Thyroid gland (tissue), 4 donors: ENCODE data around the gene PCDHGA1. TPM values are rescaled to one million over a fixed set of nuclear protein-coding genes. Genes with fewer than 3 reads are reported as not detected.

Source experiments
- DNase-seq, 2 donors: peaks; one replicate each; pipeline ENCODE4 v3.0.0-alpha.2; 2019
- H3K27ac ChIP-seq, 3 donors: fragments of 200-600 bp; sonication (generic); 1 replicate in 2 of 3; 2 replicates in 1 of 3; pipeline ENCODE4 v1.5.1; 2016 to 2019; ENCODE audit warnings: mild to moderate bottlenecking in 1 of 3, moderate library complexity in 1 of 3
- H3K27me3 ChIP-seq: fragments of 200-600 bp; sonication (generic); one replicate; pipeline ENCODE4 v1.5.1; 2019
- H3K36me3 ChIP-seq, 2 donors: fragments of 200-600 bp; sonication (generic); one replicate each; pipeline ENCODE4 v1.5.1; 2016 to 2019
- H3K4me1 ChIP-seq, 2 donors: fragments of 200-600 bp; sonication (generic); one replicate each; pipeline ENCODE4 v1.5.1; 2017 to 2019
- H3K4me3 ChIP-seq, 3 donors: fragments of 200-600 bp; sonication (generic); replicated peaks in 1 of 3; 1 replicate in 2 of 3; 2 replicates in 1 of 3; pipeline ENCODE4 v1.5.1; 2016; ENCODE audit warnings: mild to moderate bottlenecking in 1 of 3
- H3K9me3 ChIP-seq: fragments of 200-600 bp; sonication (generic); one replicate; pipeline ENCODE4 v1.5.1; 2017
- POLR2A ChIP-seq, 2 donors: fragments of 450-650 bp; IDR thresholded peaks; one replicate each; pipeline ENCODE4 v1.6.1; 2017; ENCODE audit warnings: antibody characterized with exemption in 2 of 2, mild to moderate bottlenecking in 2 of 2, moderate library complexity in 1 of 2
- WGBS, 2 donors: methylation state at CpG; one replicate each; pipeline ENCODE4 v1.1.5; 2017; 5-methylcytosine and 5-hydroxymethylcytosine counted together
- intact Hi-C: fragments of 100-400 bp; cut with DNase I; formaldehyde crosslinking; loops from one replicate; pipeline ENCODE4 v1.15.1; 2023
- total RNA-seq, 4 donors: library from RNA; depleted of rRNA; stranded (reverse); fragments of >200 nt; gene quantifications; one replicate each; pipeline ENCODE4 v1.2.3, GENCODE V29; 2016
- TF ChIP-seq, protein P1 (sequence below), 6 experiments: fragments of 200-600 bp in 3 of 6; fragments of 450-650 bp in 3 of 6; sonication (generic) in 3 of 6; IDR thresholded peaks; one replicate each; pipeline ENCODE4 v1.5.1; 2016 to 2019; ENCODE audit warnings: antibody characterized with exemption in 6 of 6, mild to moderate bottlenecking in 2 of 6, inconsistent platforms in 1 of 6, moderate library complexity in 1 of 6

The PCDHGA1 gene
- total RNA-seq, 4 donors from 2014 or later: 0.40 to 1.3 (median 0.87) TPM

DNA sequence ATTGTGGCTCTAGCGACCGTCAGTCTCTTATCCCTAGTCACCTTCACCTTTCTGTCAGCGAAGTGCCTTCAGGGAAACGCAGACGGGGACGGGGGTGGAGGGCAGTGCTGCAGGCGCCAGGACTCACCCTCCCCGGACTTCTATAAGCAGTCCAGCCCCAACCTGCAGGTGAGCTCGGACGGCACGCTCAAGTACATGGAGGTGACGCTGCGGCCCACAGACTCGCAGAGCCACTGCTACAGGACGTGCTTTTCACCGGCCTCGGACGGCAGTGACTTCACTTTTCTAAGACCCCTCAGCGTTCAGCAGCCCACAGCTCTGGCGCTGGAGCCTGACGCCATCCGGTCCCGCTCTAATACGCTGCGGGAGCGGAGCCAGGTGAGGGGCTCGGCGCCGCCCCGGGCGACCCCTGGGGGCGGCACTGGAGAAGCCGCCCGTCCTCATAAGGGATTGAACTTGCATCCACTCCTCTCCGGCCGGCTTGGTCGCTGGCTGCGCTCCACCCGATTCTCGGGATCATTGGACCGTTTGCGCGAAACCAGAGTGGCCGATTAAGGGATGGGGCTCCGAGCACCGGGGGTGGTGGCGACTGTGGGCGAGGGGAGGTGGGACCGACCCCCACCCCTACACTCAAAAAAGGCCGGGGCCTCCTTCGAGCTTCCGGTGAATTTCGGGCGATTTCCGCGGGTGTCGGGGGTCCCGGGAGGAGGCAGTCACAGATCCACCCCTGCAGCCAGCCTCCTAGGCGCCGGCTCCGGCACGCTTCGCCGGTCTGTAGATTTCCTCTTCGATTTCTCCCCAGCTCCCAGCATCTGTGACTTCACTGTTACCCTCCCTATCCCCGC, 161.2 kb downstream of the PCDHGA1 start:
- DNase-seq: peak; percentile 52 to 58
- no peaks in the 10 kb centered on the region for H3K36me3 ChIP-seq
- TF ChIP-seq POLR2A (IDR thresholded peaks at IDR 0.05): no peak
- TF ChIP-seq, protein P1, sequence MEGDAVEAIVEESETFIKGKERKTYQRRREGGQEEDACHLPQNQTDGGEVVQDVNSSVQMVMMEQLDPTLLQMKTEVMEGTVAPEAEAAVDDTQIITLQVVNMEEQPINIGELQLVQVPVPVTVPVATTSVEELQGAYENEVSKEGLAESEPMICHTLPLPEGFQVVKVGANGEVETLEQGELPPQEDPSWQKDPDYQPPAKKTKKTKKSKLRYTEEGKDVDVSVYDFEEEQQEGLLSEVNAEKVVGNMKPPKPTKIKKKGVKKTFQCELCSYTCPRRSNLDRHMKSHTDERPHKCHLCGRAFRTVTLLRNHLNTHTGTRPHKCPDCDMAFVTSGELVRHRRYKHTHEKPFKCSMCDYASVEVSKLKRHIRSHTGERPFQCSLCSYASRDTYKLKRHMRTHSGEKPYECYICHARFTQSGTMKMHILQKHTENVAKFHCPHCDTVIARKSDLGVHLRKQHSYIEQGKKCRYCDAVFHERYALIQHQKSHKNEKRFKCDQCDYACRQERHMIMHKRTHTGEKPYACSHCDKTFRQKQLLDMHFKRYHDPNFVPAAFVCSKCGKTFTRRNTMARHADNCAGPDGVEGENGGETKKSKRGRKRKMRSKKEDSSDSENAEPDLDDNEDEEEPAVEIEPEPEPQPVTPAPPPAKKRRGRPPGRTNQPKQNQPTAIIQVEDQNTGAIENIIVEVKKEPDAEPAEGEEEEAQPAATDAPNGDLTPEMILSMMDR (IDR thresholded peaks at IDR 0.05): no peak
- 31 to 41% methylated on average over 11 to 41 of the region's 66 CpGs for WGBS, 2 donors
- H3K27ac ChIP-seq: peak overlapping the region in 1 of 3 donors; percentile 17
- intact Hi-C loops: no loop called here
- H3K4me3 ChIP-seq: peak overlapping the region in 1 of 3 donors; percentile 21
- H3K9me3 ChIP-seq: no peaks in the 10 kb centered on the region
- H3K27me3 ChIP-seq: no peaks in the 10 kb centered on the region
- peaks cover 12 to 30% of the 10 kb centered on the region in 2 donors for H3K4me1 ChIP-seq

DNA sequence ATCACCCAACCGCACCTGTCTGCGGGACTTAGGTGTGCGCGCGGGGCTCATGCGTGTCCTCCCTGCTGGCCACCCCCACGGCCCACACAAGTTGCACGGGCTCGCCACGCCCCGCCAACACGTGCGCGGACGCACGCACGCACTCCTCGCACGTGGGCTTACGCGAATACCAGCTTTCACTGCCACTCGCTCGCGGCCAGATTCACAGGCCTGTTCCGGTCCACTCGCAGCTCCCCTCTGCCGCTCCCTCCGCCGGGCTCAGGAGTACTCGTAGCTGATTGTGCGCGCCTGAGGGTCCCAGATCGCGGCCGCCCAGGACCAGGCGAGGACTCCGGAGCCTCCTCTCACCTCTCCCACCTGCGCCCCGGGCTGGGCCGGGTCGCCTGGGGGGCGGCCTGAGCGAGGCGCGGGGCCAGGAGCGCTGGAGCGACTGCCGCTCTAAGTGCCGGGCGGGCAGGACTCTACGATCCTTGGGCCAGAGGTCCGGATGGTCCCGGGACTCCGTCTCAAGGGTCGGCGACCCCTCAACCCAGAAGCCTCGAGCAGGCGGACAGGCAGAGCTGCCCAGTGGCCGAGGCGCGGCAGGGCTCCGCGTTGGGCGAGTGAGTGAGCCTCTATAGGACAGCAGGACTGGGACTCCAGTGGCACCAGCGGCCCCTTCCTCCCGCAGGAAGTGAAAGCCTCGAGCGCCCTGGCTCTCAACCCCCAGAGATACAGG, 162.0 kb downstream of the PCDHGA1 start:
- DNase-seq: peak; percentile 67 to 74
- no peaks in the 10 kb centered on the region for H3K27me3 ChIP-seq
- peaks cover 12 to 30% of the 10 kb centered on the region in 2 donors for H3K4me1 ChIP-seq
- 34 to 49% methylated on average over 16 to 34 of the region's 68 CpGs for WGBS, 2 donors
- H3K36me3 ChIP-seq: no peaks in the 10 kb centered on the region
- TF ChIP-seq POLR2A (IDR thresholded peaks at IDR 0.05): no peak
- TF ChIP-seq, protein P1 (IDR thresholded peaks at IDR 0.05): no peak
- intact Hi-C loops: no loop called here
- no peak overlapping the region for H3K27ac ChIP-seq
- peak overlapping the region in 1 of 3 donors; percentile 21 for H3K4me3 ChIP-seq
- no peaks in the 10 kb centered on the region for H3K9me3 ChIP-seq

DNA sequence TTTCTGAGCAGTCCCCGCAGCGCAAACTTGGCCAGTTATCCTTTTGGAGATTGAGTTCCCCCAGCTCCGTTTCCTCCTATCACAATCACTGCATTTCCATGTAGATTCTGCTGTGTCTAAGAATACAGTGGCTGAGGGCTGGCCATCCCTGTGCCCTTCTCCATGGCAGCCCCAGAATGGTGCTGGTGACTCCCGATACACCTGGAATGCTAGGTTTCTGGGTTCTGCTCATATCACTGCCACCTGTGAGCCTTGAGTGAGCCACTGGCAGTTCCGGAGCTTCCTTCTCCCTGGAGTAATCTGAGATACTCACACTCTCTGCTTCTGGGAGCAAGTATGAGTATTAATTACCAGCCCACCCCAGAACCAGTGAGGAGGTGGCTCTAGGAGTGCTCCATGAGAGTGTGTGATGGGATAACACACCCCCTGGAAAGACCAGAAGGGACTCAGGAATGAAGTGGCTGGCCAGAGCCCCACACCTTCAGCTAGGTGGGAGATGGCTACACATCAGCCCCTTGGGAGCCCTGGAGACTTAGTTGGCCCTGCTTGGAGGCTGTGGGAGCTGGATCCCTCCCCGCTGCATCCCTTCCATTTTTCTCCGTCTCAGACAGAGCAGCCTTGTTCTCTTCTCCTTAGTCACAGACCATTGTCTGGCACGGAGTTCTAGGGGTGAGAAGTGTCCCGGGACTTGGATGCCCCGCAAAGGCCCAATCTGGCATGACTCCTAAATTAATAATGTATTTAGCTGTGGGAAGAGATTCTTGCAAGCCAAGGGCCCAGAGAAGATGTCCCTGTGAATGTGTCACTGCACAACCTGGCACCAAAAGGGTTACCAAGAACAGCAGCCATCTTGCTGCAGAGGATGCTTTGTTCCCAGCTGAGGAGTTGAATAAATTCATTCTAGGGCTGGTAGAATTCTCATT, 163.4 kb downstream of the PCDHGA1 start:
- Histone ChIP-seq H3K4me3 (no peak overlapping the region), H3K27ac (no peak overlapping the region), H3K9me3 (no peaks in the 10 kb centered on the region), H3K4me1 (peaks cover 12 to 24% of the 10 kb centered on the region in 2 donors), H3K36me3 (no peaks in the 10 kb centered on the region), H3K27me3 (no peaks in the 10 kb centered on the region)
- intact Hi-C loops: no loop called here
- DNase-seq: no peak
- WGBS, 2 donors: 81 to 86% methylated on average over 10 of the region's 10 CpGs
- no peak for TF ChIP-seq POLR2A (IDR thresholded peaks at IDR 0.05)
- TF ChIP-seq, protein P1 (IDR thresholded peaks at IDR 0.05): no peak

DNA sequence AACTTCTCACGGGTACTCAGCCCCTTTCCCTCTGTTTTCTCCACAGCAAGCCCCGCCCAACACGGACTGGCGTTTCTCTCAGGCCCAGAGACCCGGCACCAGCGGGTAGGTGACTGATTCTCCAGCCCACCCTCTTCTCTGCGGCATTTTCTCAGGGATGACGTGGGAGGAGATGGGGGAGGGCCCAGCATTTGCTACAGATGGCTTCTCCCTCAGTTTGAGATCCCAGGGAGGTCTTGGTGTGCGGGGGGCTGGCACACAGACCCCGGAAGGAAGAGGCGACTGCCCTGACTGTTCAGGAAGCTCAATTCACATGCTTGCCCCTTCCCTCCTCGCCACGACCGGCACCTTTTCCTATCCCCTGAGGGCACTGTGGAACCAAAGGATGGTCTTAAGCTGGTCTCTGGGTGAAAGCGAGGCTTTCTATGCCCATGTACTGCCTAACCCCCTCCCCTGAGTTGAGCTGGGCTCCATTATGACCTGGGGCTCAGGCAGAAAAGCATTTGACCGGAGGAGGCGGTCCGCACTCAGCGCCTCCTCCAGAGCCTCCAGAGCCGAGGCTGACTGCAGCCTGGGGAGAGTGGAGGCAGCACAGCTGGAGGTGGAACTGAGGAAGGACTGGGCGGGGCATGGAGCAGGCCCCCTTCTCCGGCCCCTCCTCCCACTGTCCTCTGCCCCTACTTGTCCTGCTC, 164.6 kb downstream of the PCDHGA1 start:
- no peak overlapping the region for H3K4me3 ChIP-seq
- intact Hi-C loops: no loop called here
- no peaks in the 10 kb centered on the region for H3K9me3 ChIP-seq
- H3K4me1 ChIP-seq: peaks cover 12 to 19% of the 10 kb centered on the region in 2 donors
- H3K36me3 ChIP-seq: no peaks in the 10 kb centered on the region
- H3K27me3 ChIP-seq: no peaks in the 10 kb centered on the region
- H3K27ac ChIP-seq: no peak overlapping the region
- no peak for DNase-seq
- TF ChIP-seq, protein P1 (IDR thresholded peaks at IDR 0.05): no peak
- TF ChIP-seq POLR2A (IDR thresholded peaks at IDR 0.05): no peak
- 74 to 81% methylated on average over 16 to 22 of the region's 22 CpGs for WGBS, 2 donors
